Activated T-helper 17 cell treated with anti-CD3 and anti-CD28 coated beads, Interleukin-2, amount 50 U/mL, for 72 hours (primary cell): Measurements from ENCODE around the gene SPATC1L. TPM values are rescaled to one million over a fixed set of nuclear protein-coding genes. Genes with fewer than 3 reads are reported as not detected.

Source experiments
- total RNA-seq, 2 donors: library from RNA; stranded (reverse); gene quantifications; one replicate each; pipeline ENCODE4 v1.2.3, GENCODE V29; 2022

SPATC1L gene
- total RNA-seq, 2 donors from 2014 or later = 3.8 to 6.7 TPM

Other genes with a start within 250 kb of the SPATC1L start
- gene COL6A1, start 202.7 kb downstream of the SPATC1L start, total RNA-seq = 1 to 10 TPM in 1 of 2 donors, under 1 TPM in 1; 0.69 to 2.0 TPM
- gene COL6A2, start 86.3 kb downstream of the SPATC1L start, total RNA-seq = 10 to 100 TPM in 1 of 2 donors, 1 to 10 TPM in 1; 3.3 to 10.1 TPM
- under 1 TPM in 1 of 2 donors, not detected in 1; 0.24 TPM for gene FTCD, start 28.9 kb downstream of the SPATC1L start, total RNA-seq
- gene LSS, start 44.3 kb upstream of the SPATC1L start, total RNA-seq = 10 to 100 TPM; 30.8 to 43.8 TPM
- gene MCM3AP, start 101.2 kb upstream of the SPATC1L start, total RNA-seq = 100 to 1,000 TPM; 105 to 118 TPM
- gene YBEY, start 101.9 kb upstream of the SPATC1L start, total RNA-seq = 10 to 100 TPM in 1 of 2 donors, 1 to 10 TPM in 1; 7.0 to 14.8 TPM
- gene C21orf58, start 139.4 kb upstream of the SPATC1L start, total RNA-seq = 10 to 100 TPM; 21.4 to 24.3 TPM
- 10 to 100 TPM; 44.8 to 70.9 TPM for gene PCNT, start 139.7 kb upstream of the SPATC1L start, total RNA-seq